GM06990 (cell line): ENCODE results near the gene CTRB1.

Experiments
- DNase-seq: peaks from one replicate; pipeline ENCODE4 v3.0.0-alpha.2; 2011; ENCODE audit not compliant: insufficient read length; ENCODE audit errors: extremely low read depth
- H3K27me3 ChIP-seq: replicated peaks from 2 replicates; pipeline ENCODE4 v1.6.0; 2011; ENCODE audit warnings: low read length; ENCODE audit not compliant: control insufficient read depth, insufficient read depth
- H3K36me3 ChIP-seq: 2 replicates; pipeline ENCODE4 v1.5.1; 2011; ENCODE audit warnings: low read length; ENCODE audit not compliant: control insufficient read depth, insufficient read depth
- H3K4me3 ChIP-seq: replicated peaks from 2 replicates; pipeline ENCODE4 v1.5.1; 2011; ENCODE audit warnings: low read depth, mild to moderate bottlenecking, control low read depth, low read length
- CTCF ChIP-seq: IDR thresholded peaks from 2 replicates; pipeline ENCODE4 v1.5.1; 2011; ENCODE audit warnings: low read length, control low read depth, mild to moderate bottlenecking, inconsistent platforms; ENCODE audit not compliant: insufficient read depth, poor library complexity, severe bottlenecking

Gene CTRB1

DNA sequence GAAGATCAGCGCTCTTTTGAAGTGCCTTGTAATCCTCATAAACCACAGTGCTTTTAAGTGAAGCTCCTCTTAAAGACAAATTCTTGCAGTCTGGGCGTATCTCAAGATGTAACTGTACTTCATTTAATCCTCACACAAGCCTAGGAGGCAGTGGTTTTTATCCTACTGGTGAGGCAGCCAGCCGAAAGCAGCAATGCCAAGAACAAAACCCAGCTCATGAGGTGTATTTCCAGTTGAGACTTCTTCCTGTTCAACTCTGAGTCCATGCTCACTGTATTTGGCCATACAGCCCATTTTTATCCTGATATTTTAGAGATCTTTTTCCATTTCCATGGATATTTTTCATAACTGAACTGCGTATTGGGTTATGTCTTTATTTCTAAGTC lies 25.5 kb upstream of the CTRB1 start:
- Histone ChIP-seq H3K36me3 (no peaks in the 10 kb centered on the region), H3K27me3 (no peaks in the 10 kb centered on the region; the same call in none of the 2 replicates), H3K4me3 (no peak overlapping the region)
- DNase-seq = no peak
- TF ChIP-seq CTCF = no peak

DNA sequence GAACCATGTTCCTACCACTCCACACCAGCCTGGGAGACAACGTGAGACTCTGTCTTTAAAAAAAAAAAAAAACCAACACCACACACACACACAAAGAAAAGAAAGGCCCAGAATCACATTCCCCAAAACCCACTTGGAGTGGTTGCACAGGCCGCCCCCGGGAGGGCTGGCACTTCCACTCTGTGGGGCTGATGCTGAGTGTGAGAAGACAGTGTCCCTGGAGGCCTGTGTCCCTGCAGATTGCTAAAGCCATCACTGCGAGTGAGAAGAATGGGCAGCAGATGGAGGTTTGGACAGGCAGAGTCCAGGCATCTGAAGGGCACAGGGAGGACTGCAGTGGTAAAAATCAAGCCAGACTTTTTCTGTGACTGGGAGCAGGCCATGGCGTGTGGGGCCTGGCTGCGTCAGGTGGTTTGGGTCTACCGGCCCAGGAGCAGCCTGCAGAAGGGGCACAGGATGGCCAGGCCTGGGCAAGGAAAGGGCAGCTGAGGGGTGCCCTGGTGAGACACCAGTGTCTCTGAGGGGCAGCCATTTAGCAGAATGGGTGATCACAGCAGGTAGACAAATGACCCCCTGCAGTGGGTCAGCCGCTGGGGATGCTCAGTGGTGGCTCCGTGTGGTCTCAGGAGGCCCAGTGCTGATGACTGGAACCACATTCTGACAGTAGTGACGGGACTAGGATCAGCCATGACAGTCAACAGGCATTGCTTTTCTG lies 24.9 kb upstream of the CTRB1 start:
- no peaks in the 10 kb centered on the region for H3K36me3 ChIP-seq
- TF ChIP-seq CTCF = no peak
- H3K27me3 ChIP-seq = no peaks in the 10 kb centered on the region; the same call in none of the 2 replicates

GRCh38 chr16:75195811-75196790 lies 22.7 kb upstream of the CTRB1 start:
- no peak for DNase-seq
- Histone ChIP-seq H3K36me3 (no peaks in the 10 kb centered on the region), H3K27me3 (no peaks in the 10 kb centered on the region; the same call in 1 of the 2 replicates), H3K4me3 (no peak overlapping the region)
- no peak for TF ChIP-seq CTCF

More for the DNA sequence above, 24.9 kb upstream of the CTRB1 start:
- no peak overlapping the region for H3K4me3 ChIP-seq
- no peak for DNase-seq

DNA sequence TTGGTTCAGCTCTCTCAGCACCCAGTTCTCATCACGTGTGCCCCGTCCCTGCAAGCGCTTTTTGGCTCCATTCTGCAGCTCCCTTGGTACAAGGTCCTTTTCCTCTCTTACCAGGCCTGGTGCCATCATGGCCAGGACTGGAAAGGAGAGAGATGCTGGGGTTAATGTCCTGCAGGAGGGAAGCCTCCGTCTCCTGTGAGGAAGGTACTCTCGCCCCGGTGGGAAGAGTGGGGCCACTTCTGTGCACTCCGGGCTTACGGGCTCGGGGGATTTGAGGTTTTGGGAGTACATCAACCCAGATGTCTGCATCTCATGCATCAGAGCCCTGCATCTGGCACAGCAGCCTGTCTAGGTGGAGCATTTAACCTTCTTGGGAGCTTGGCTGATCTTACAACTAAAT lies 22.0 kb upstream of the CTRB1 start:
- no peak for DNase-seq
- Histone ChIP-seq H3K4me3 (no peak overlapping the region), H3K36me3 (no peaks in the 10 kb centered on the region), H3K27me3 (no peaks in the 10 kb centered on the region; the same call in 1 of the 2 replicates)
- TF ChIP-seq CTCF = no peak

- Histone ChIP-seq H3K36me3 (no peaks in the 10 kb centered on the region), H3K4me3 (no peak overlapping the region), H3K27me3 (no peaks in the 10 kb centered on the region; the same call in 1 of the 2 replicates)
- DNase-seq = no peak
- TF ChIP-seq CTCF = no peak
Measured at GRCh38 chr16:75197522-75198134, 21.2 kb upstream of the CTRB1 start.
